ENCODE measurements around the gene PPP1R37. TPM values are rescaled to one million over a fixed set of nuclear protein-coding genes. Genes with fewer than 3 reads are reported as not detected.

The PPP1R37 gene
- total and polyA plus RNA-seq, 2 donors (not counting 3 experiments of a cell fraction or from before 2014, with no cell fraction given) = 16.2 to 27.1 TPM

DNA sequence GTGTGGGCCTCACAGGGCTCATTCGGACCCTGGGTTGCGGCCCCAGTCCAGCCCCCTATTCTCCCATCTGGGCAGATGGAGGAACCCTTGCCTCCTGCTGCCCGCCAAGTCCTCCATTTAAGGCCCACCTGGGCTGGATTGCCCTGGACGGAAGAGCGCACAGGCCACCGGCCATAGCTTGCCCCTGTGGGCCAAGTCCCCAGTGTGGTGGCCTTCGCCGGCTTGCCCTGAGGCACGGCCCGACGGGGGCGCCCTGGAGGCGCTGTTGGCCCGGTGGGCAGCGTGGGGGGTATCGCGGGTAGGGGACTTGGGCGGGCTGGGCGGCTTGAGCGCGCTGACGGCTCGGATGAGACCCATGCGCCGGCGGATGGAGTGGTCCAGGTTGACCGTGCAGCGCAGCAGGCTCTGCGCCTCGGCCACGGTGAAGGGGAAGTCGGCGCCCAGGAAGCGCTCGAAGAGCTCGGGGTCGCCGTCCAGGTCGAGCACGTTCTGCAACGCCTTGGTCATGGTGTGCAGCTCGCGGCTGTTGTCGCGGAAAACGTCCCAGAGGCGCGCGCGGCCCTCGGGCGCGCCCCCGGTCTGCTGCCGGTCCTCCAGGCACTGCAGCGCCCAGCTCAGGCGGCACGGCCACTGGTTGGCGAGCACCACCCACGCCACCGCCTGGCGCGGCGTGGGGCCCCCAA is 59.0 kb downstream of the PPP1R37 start:
- H3K79me2 ChIP-seq (ENCODE audit: control insufficient read depth, insufficient read depth, low read length) = no peaks in the 10 kb centered on the region
- no peak overlapping the region for H3K27ac ChIP-seq (ENCODE audit: insufficient read depth, low read depth, low read length)
- FAIRE-seq = no peak
- H3K4me1 ChIP-seq (ENCODE audit: control insufficient read depth, extremely low read depth, insufficient read depth, low read length) = peaks cover 18% of the 10 kb centered on the region
- H3K4me3 ChIP-seq (replicated peaks in 1 of 3; ENCODE audit: insufficient read depth in 1 of 3, low read depth in 1 of 3, low read length in 3 of 3) = no peak overlapping the region
- BruUV-seq (replicated peaks) = no TSS peak
- POLR2A ChIA-PET = no interaction called here
- no peak for DNase-seq (ENCODE audit: low read depth, low spot score)
- CTCF ChIA-PET = interaction anchor here (0.8 to 1.3 kb wide), 3 partner anchors 13 to 27 kb away, joined by 3 to 5 read pairs (median 4); partner anchors contain the start of gene BLOC1S3
- H4K20me1 ChIP-seq (replicated peaks; ENCODE audit: control insufficient read depth, extremely low read depth, insufficient read depth, low read length) = no peaks in the 10 kb centered on the region
- no peak for TF ChIP-seq MYC (IDR thresholded peaks at IDR 0.05; ENCODE audit: low read depth, low read length)
- TF ChIP-seq, protein P1, sequence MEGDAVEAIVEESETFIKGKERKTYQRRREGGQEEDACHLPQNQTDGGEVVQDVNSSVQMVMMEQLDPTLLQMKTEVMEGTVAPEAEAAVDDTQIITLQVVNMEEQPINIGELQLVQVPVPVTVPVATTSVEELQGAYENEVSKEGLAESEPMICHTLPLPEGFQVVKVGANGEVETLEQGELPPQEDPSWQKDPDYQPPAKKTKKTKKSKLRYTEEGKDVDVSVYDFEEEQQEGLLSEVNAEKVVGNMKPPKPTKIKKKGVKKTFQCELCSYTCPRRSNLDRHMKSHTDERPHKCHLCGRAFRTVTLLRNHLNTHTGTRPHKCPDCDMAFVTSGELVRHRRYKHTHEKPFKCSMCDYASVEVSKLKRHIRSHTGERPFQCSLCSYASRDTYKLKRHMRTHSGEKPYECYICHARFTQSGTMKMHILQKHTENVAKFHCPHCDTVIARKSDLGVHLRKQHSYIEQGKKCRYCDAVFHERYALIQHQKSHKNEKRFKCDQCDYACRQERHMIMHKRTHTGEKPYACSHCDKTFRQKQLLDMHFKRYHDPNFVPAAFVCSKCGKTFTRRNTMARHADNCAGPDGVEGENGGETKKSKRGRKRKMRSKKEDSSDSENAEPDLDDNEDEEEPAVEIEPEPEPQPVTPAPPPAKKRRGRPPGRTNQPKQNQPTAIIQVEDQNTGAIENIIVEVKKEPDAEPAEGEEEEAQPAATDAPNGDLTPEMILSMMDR (IDR thresholded peaks at IDR 0.05; ENCODE audit: extremely low read depth in 1 of 2, insufficient read depth in 1 of 2, low read depth in 1 of 2, low read length in 2 of 2) = peak in 1 of 2 donors; percentile 10
- no peaks in the 10 kb centered on the region for H3K9me3 ChIP-seq (replicated peaks; ENCODE audit: control insufficient read depth, insufficient read depth, low read length)
- no peak overlapping the region for H3K9ac ChIP-seq (replicated peaks; ENCODE audit: extremely low read depth, insufficient read depth, low read length)
- peaks cover 6 to 15% of the 10 kb centered on the region in 2 experiments for H3K27me3 ChIP-seq (ENCODE audit: control insufficient read depth in 2 of 2, insufficient read depth in 2 of 2, low read length in 2 of 2)
- intact Hi-C loops (cut with micrococcal nuclease) = no loop called here
- H2AFZ ChIP-seq (ENCODE audit: low read depth, low read length) = no peak overlapping the region
- H3K36me3 ChIP-seq (ENCODE audit: control insufficient read depth in 2 of 2, extremely low read depth in 1 of 2, insufficient read depth in 2 of 2, low read length in 2 of 2) = no peaks in the 10 kb centered on the region
- H3K4me2 ChIP-seq (ENCODE audit: insufficient read depth, low read length) = no peak overlapping the region
- H3K9me1 ChIP-seq (replicated peaks; ENCODE audit: control insufficient read depth, extremely low read depth, insufficient read depth, low read length) = no peaks in the 10 kb centered on the region
- dilution Hi-C loops (cut with MboI; ENCODE audit: extremely low pct_ligation_motif_present, low sequenced_read_pairs) = no loop called here

Data from endothelial cell of umbilical vein (primary cell).